GM18507 (cell line): Measurements from ENCODE around the gene EXOC4.
A peak's percentile ranks its signal among the peaks of the same experiment; 100 is the strongest.

Experiments used
- DNase-seq: peaks from one replicate; pipeline ENCODE4 v3.0.0; 2011; ENCODE audit warnings: low read depth; ENCODE audit not compliant: insufficient read length; ENCODE audit errors: extremely low spot score
- FAIRE-seq: peaks from 2 replicates; lab custom pipeline; 2011; peaks lifted over from hg19 to GRCh38; lab: Jason Lieb, UNC

EXOC4 gene

GRCh38 chr7:133511708-133512107 lies 258.8 kb downstream of the EXOC4 start:
- FAIRE-seq (no peak), DNase-seq (no peak)

GRCh38 chr7:133512560-133512959 lies 259.7 kb downstream of the EXOC4 start:
- FAIRE-seq: peak; percentile 52
- DNase-seq: no peak

- FAIRE-seq: peak; percentile 18
Observed at GRCh38 chr7:133513608-133514007, 260.7 kb downstream of the EXOC4 start.

GRCh38 chr7:133514551-133514950 lies 261.7 kb downstream of the EXOC4 start:
- no peak for DNase-seq
- FAIRE-seq: no peak

More at GRCh38 chr7:133513608-133514007, 260.7 kb downstream of the EXOC4 start:
- DNase-seq: no peak

- no peak for FAIRE-seq
Observed at GRCh38 chr7:133517766-133518165, 264.9 kb downstream of the EXOC4 start.

GRCh38 chr7:133518718-133519117 lies 265.8 kb downstream of the EXOC4 start:
- DNase-seq (no peak), FAIRE-seq (no peak)

More at GRCh38 chr7:133517766-133518165, 264.9 kb downstream of the EXOC4 start:
- DNase-seq: no peak

GRCh38 chr7:133520248-133520647 lies 267.4 kb downstream of the EXOC4 start:
- FAIRE-seq (no peak), DNase-seq (no peak)

- DNase-seq: no peak
Observed at GRCh38 chr7:133522501-133522900, 269.6 kb downstream of the EXOC4 start.

GRCh38 chr7:133528796-133529195 lies 275.9 kb downstream of the EXOC4 start:
- no peak for FAIRE-seq
- no peak for DNase-seq

More at GRCh38 chr7:133522501-133522900, 269.6 kb downstream of the EXOC4 start:
- no peak for FAIRE-seq

- FAIRE-seq (no peak), DNase-seq (no peak)
Observed at GRCh38 chr7:133529861-133530260, 277.0 kb downstream of the EXOC4 start.

- no peak for DNase-seq
Observed at GRCh38 chr7:133530682-133531081, 277.8 kb downstream of the EXOC4 start.

GRCh38 chr7:133534816-133535215 lies 281.9 kb downstream of the EXOC4 start:
- DNase-seq: no peak
- FAIRE-seq: no peak

More at GRCh38 chr7:133530682-133531081, 277.8 kb downstream of the EXOC4 start:
- FAIRE-seq: no peak

- DNase-seq (no peak), FAIRE-seq (no peak)
Observed at GRCh38 chr7:133535308-133535707, 282.4 kb downstream of the EXOC4 start.

GRCh38 chr7:133536450-133536849 lies 283.6 kb downstream of the EXOC4 start:
- FAIRE-seq: no peak
- no peak for DNase-seq

GRCh38 chr7:133539016-133539415 lies 286.1 kb downstream of the EXOC4 start:
- DNase-seq (no peak), FAIRE-seq (peak; percentile 15)

- FAIRE-seq (no peak), DNase-seq (no peak)
Observed at GRCh38 chr7:133540096-133540860, 287.4 kb downstream of the EXOC4 start.

GRCh38 chr7:133542209-133542780 lies 289.4 kb downstream of the EXOC4 start:
- DNase-seq: no peak

GRCh38 chr7:133543657-133544056 lies 290.8 kb downstream of the EXOC4 start:
- FAIRE-seq: no peak

More at GRCh38 chr7:133542209-133542780, 289.4 kb downstream of the EXOC4 start:
- FAIRE-seq: no peak

GRCh38 chr7:133545618-133546017 lies 292.7 kb downstream of the EXOC4 start:
- DNase-seq (no peak), FAIRE-seq (no peak)

More at GRCh38 chr7:133543657-133544056, 290.8 kb downstream of the EXOC4 start:
- no peak for DNase-seq

- no peak for DNase-seq
- no peak for FAIRE-seq
Observed at GRCh38 chr7:133547981-133548380, 295.1 kb downstream of the EXOC4 start.

- FAIRE-seq: no peak
Observed at GRCh38 chr7:133549633-133550032, 296.8 kb downstream of the EXOC4 start.

More at GRCh38 chr7:133549633-133550032, 296.8 kb downstream of the EXOC4 start:
- DNase-seq: no peak
